DOHH2 (cell line): ENCODE results near the gene HAX1.

ENCODE experiments used
- CTCF ChIP-seq: fragments of 200-600 bp; sonication (generic); IDR thresholded peaks from one replicate; pipeline ENCODE4 v1.5.1; 2014; ENCODE audit warnings: antibody characterized with exemption, mild to moderate bottlenecking, low read depth, low read length; ENCODE audit not compliant: poor library complexity, severe bottlenecking
- EZH2phosphoT487 ChIP-seq: fragments of 200-600 bp; sonication (generic); IDR thresholded peaks from 2 replicates; pipeline ENCODE4 v1.6.1; 2017; ENCODE audit warnings: borderline replicate concordance, mild to moderate bottlenecking, antibody characterized with exemption, low read length, moderate library complexity, mixed read lengths

- TF ChIP-seq CTCF = no peak
- TF ChIP-seq EZH2phosphoT487 = no peak
These were observed 1.6 kb upstream of the HAX1 start for GRCh38 chr1:154270833-154271232.
